ENCODE data around the gene DIAPH1. TPM values are rescaled to one million over a fixed set of nuclear protein-coding genes. Genes with fewer than 3 reads are reported as not detected.

DIAPH1 gene
- total RNA-seq, 1 donor from 2014 or later = 64.1 TPM

GRCh38 chr5:141647851-141648250, 29.1 kb upstream of the DIAPH1 start:
- Histone ChIP-seq H3K36me3 (peaks cover 0 to 29% of the 10 kb centered on the region in 2 donors), H3K4me3 (no peak overlapping the region), H3K9me3 (no peaks in the 10 kb centered on the region), H3K27ac (no peak overlapping the region), H3K27me3 (no peaks in the 10 kb centered on the region), H3K4me1 (peaks cover 20% of the 10 kb centered on the region)
- no peak for TF ChIP-seq POLR2AphosphoS5 (IDR thresholded peaks at IDR 0.05; ENCODE audit: insufficient read depth in 1 of 2, low read depth in 1 of 2)
- TF ChIP-seq CTCF (IDR thresholded peaks at IDR 0.05) = no peak
- no peak for TF ChIP-seq POLR2A (IDR thresholded peaks at IDR 0.05)
- intact Hi-C loops (cut with DNase I) = no loop called here
- no peak for DNase-seq (ENCODE audit: extremely low spot score in 2 of 2)

- TF ChIP-seq CTCF (IDR thresholded peaks at IDR 0.05) = no peak
- no peak for TF ChIP-seq POLR2AphosphoS5 (IDR thresholded peaks at IDR 0.05; ENCODE audit: insufficient read depth in 1 of 2, low read depth in 1 of 2)
- TF ChIP-seq POLR2A (IDR thresholded peaks at IDR 0.05) = no peak
- intact Hi-C loops (cut with DNase I) = no loop called here
- Histone ChIP-seq H3K4me1 (peaks cover 20% of the 10 kb centered on the region), H3K36me3 (peaks cover 0 to 33% of the 10 kb centered on the region in 2 donors), H3K27me3 (no peaks in the 10 kb centered on the region), H3K9me3 (no peaks in the 10 kb centered on the region), H3K4me3 (no peak overlapping the region), H3K27ac (no peak overlapping the region)
- no peak for DNase-seq (ENCODE audit: extremely low spot score in 2 of 2)
These were observed 28.4 kb upstream of the DIAPH1 start for GRCh38 chr5:141647242-141647641.

- H3K4me3 ChIP-seq = no peak overlapping the region
- H3K27me3 ChIP-seq = no peaks in the 10 kb centered on the region
- peaks cover 16% of the 10 kb centered on the region for H3K4me1 ChIP-seq
- no peaks in the 10 kb centered on the region for H3K9me3 ChIP-seq
- no peak overlapping the region for H3K27ac ChIP-seq
- DNase-seq (ENCODE audit: extremely low spot score in 2 of 2) = no peak
- TF ChIP-seq CTCF (IDR thresholded peaks at IDR 0.05) (no peak), POLR2AphosphoS5 (IDR thresholded peaks at IDR 0.05; ENCODE audit: insufficient read depth in 1 of 2, low read depth in 1 of 2) (no peak), POLR2A (IDR thresholded peaks at IDR 0.05) (no peak)
- peaks cover 0 to 36% of the 10 kb centered on the region in 2 donors for H3K36me3 ChIP-seq
- intact Hi-C loops (cut with DNase I) = no loop called here
These were observed 27.2 kb upstream of the DIAPH1 start for GRCh38 chr5:141646026-141646425.

- Histone ChIP-seq H3K4me1 (peaks cover 14% of the 10 kb centered on the region), H3K9me3 (no peaks in the 10 kb centered on the region), H3K36me3 (peaks cover 0 to 29% of the 10 kb centered on the region in 2 donors), H3K27me3 (no peaks in the 10 kb centered on the region), H3K4me3 (no peak overlapping the region), H3K27ac (no peak overlapping the region)
- intact Hi-C loops (cut with DNase I) = no loop called here
- no peak for DNase-seq (ENCODE audit: extremely low spot score in 2 of 2)
- TF ChIP-seq POLR2A (IDR thresholded peaks at IDR 0.05) = no peak
- TF ChIP-seq CTCF (IDR thresholded peaks at IDR 0.05) = no peak
- TF ChIP-seq POLR2AphosphoS5 (IDR thresholded peaks at IDR 0.05; ENCODE audit: insufficient read depth in 1 of 2, low read depth in 1 of 2) = no peak
These were observed 23.0 kb upstream of the DIAPH1 start for GRCh38 chr5:141641634-141642267.

GRCh38 chr5:141640698-141641097, 21.9 kb upstream of the DIAPH1 start:
- no peaks in the 10 kb centered on the region for H3K9me3 ChIP-seq
- intact Hi-C loops (cut with DNase I) = no loop called here
- no peak for TF ChIP-seq POLR2AphosphoS5 (IDR thresholded peaks at IDR 0.05; ENCODE audit: insufficient read depth in 1 of 2, low read depth in 1 of 2)
- no peak for TF ChIP-seq CTCF (IDR thresholded peaks at IDR 0.05)
- TF ChIP-seq POLR2A (IDR thresholded peaks at IDR 0.05) = no peak
- H3K4me1 ChIP-seq = peaks cover 18% of the 10 kb centered on the region
- no peak for DNase-seq (ENCODE audit: extremely low spot score in 2 of 2)
- H3K36me3 ChIP-seq = peaks cover 0 to 29% of the 10 kb centered on the region in 2 donors
- H3K4me3 ChIP-seq = no peak overlapping the region
- H3K27me3 ChIP-seq = no peaks in the 10 kb centered on the region
- no peak overlapping the region for H3K27ac ChIP-seq

Measured in vagina (tissue), 2 donors.